Stimulated activated CD4-positive, alpha-beta T cell treated with anti-CD3 and anti-CD28 coated beads, Interleukin-4, amount 100 ng/mL, for 1 hour (primary cell): ENCODE results near the gene GMDS.

ENCODE experiments used
- DNase-seq: peaks from one replicate; pipeline ENCODE4 v3.0.0-alpha.2; 2020

Gene GMDS

GRCh38 chr6:1633366-1634021 lies 611.9 kb downstream of the GMDS start:
- DNase-seq: no peak

GRCh38 chr6:1631251-1631650 lies 614.2 kb downstream of the GMDS start:
- DNase-seq: no peak

GRCh38 chr6:1630771-1631217 lies 614.6 kb downstream of the GMDS start:
- DNase-seq: no peak

- DNase-seq: no peak
Measured at GRCh38 chr6:1630212-1630770, 615.1 kb downstream of the GMDS start.

- DNase-seq: no peak
Measured at GRCh38 chr6:1629316-1629715, 616.1 kb downstream of the GMDS start.

GRCh38 chr6:1627827-1628560 lies 617.4 kb downstream of the GMDS start:
- no peak for DNase-seq

- no peak for DNase-seq
Measured at GRCh38 chr6:1626481-1626880, 618.9 kb downstream of the GMDS start.

GRCh38 chr6:1625794-1626435 lies 619.5 kb downstream of the GMDS start:
- no peak for DNase-seq

GRCh38 chr6:1624851-1625781 lies 620.3 kb downstream of the GMDS start:
- DNase-seq: no peak

- no peak for DNase-seq
Measured at GRCh38 chr6:1624058-1624850, 621.2 kb downstream of the GMDS start.

- DNase-seq: no peak
Measured at GRCh38 chr6:1623769-1624057, 621.7 kb downstream of the GMDS start.

GRCh38 chr6:1622851-1623768 lies 622.3 kb downstream of the GMDS start:
- no peak for DNase-seq

GRCh38 chr6:1622220-1622850 lies 623.1 kb downstream of the GMDS start:
- no peak for DNase-seq

- no peak for DNase-seq
Measured at GRCh38 chr6:1621070-1621701, 624.2 kb downstream of the GMDS start.

GRCh38 chr6:1620504-1621069 lies 624.8 kb downstream of the GMDS start:
- DNase-seq: no peak

GRCh38 chr6:1619673-1620503 lies 625.5 kb downstream of the GMDS start:
- no peak for DNase-seq

GRCh38 chr6:1619098-1619672 lies 626.2 kb downstream of the GMDS start:
- DNase-seq: no peak
